Measurements from ENCODE around the gene NCF4.

- no peak for TF ChIP-seq CTCF (conservative IDR thresholded peaks at IDR 0.05; ENCODE audit: low read depth, low read length)
- TF ChIP-seq EZH2 (IDR thresholded peaks at IDR 0.05; ENCODE audit: borderline replicate concordance, low read depth, low read length, poor library complexity, severe bottlenecking) = no peak
These were observed 13.9 kb downstream of the NCF4 start for GRCh38 chr22:36874736-36875135.
